RWPE2 (cell line): Measurements from ENCODE around the gene KLHL29.

Source experiments
- ATAC-seq: fragments of 200-7000 bp; cut with Tn5 transposase; 3 replicates; pipeline ENCODE4 v1.9.1; 2021; ENCODE audit warnings: low read depth
- DNase-seq: peaks from one replicate; pipeline ENCODE4 v3.0.0-alpha.2; 2020; ENCODE audit warnings: low spot score
- H3K27ac ChIP-seq: fragments of 450-650 bp; 2 replicates; pipeline ENCODE4 v1.5.1; 2017; ENCODE audit warnings: mild to moderate bottlenecking; ENCODE audit not compliant: poor library complexity, severe bottlenecking
- H3K27me3 ChIP-seq: fragments of 250-450 bp; sonication (Bioruptor Pico); 2 replicates; pipeline ENCODE4 v1.5.1; 2021; ENCODE audit warnings: mild to moderate bottlenecking, moderate library complexity; ENCODE audit not compliant: insufficient read depth, poor library complexity, severe bottlenecking
- H3K36me3 ChIP-seq: fragments of 250-450 bp; sonication (Bioruptor Pico); 2 replicates; pipeline ENCODE4 v1.5.1; 2020; ENCODE audit warnings: low read depth, mild to moderate bottlenecking, moderate library complexity
- H3K4me1 ChIP-seq: fragments of 250-450 bp; sonication (Bioruptor Pico); 2 replicates; pipeline ENCODE4 v1.5.1; 2021; ENCODE audit warnings: mild to moderate bottlenecking, moderate library complexity; ENCODE audit not compliant: insufficient read depth, poor library complexity, severe bottlenecking
- H3K4me3 ChIP-seq: fragments of 250-450 bp; sonication (Bioruptor Pico); 2 replicates; pipeline ENCODE4 v1.5.1; 2021; ENCODE audit warnings: mild to moderate bottlenecking, moderate library complexity; ENCODE audit not compliant: severe bottlenecking
- H3K9me3 ChIP-seq: fragments of 250-450 bp; sonication (Bioruptor Pico); 2 replicates; pipeline ENCODE4 v1.5.1; 2021; ENCODE audit warnings: mild to moderate bottlenecking, moderate library complexity; ENCODE audit not compliant: severe bottlenecking
- CTCF ChIP-seq: fragments of 450-650 bp; IDR thresholded peaks from one replicate; pipeline ENCODE4 v1.5.1; 2017; ENCODE audit warnings: mild to moderate bottlenecking, moderate library complexity; ENCODE audit not compliant: poor library complexity, severe bottlenecking

KLHL29 gene

GRCh38 chr2:23366720-23367119, 18.3 kb upstream of the KLHL29 start:
- no peak for ATAC-seq
- no peak for TF ChIP-seq CTCF
- Histone ChIP-seq H3K4me3 (no peak overlapping the region), H3K4me1 (peaks cover 12% of the 10 kb centered on the region), H3K27me3 (no peaks in the 10 kb centered on the region), H3K36me3 (no peaks in the 10 kb centered on the region), H3K27ac (no peak overlapping the region), H3K9me3 (no peaks in the 10 kb centered on the region)
- DNase-seq, result no peak

DNA sequence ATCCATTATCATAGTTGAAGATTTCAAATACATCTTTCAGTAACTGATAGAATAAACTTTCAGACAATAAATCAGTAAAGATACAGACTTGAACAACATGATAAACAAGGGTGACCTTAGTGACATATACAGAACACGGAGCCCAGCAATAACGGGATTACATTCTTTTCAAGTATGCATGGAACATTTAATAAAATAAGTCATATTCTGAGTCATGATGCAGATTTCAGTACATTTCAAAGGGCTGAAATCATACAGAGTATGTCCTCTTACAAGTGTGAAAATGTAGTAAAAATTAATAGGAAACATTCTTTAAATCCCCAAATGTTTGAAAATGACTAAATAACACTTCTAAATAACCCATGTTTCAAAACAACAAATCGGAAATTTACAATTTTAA, 17.2 kb upstream of the KLHL29 start:
- H3K4me3 ChIP-seq, result no peak overlapping the region
- DNase-seq (no peak), ATAC-seq (peak; percentile 86)
- no peaks in the 10 kb centered on the region for H3K36me3 ChIP-seq
- peak overlapping the region; percentile 15 for H3K27ac ChIP-seq
- TF ChIP-seq CTCF, result no peak
- H3K9me3 ChIP-seq, result no peaks in the 10 kb centered on the region
- H3K4me1 ChIP-seq, result peaks cover 12% of the 10 kb centered on the region
- no peaks in the 10 kb centered on the region for H3K27me3 ChIP-seq

- no peaks in the 10 kb centered on the region for H3K27me3 ChIP-seq
- no peaks in the 10 kb centered on the region for H3K36me3 ChIP-seq
- H3K9me3 ChIP-seq, result no peaks in the 10 kb centered on the region
- TF ChIP-seq CTCF, result no peak
- H3K4me1 ChIP-seq, result peaks cover 11% of the 10 kb centered on the region
- H3K27ac ChIP-seq, result no peak overlapping the region
- no peak for ATAC-seq
- no peak overlapping the region for H3K4me3 ChIP-seq
- no peak for DNase-seq
These were observed 11.3 kb upstream of the KLHL29 start for GRCh38 chr2:23373666-23374065.

DNA sequence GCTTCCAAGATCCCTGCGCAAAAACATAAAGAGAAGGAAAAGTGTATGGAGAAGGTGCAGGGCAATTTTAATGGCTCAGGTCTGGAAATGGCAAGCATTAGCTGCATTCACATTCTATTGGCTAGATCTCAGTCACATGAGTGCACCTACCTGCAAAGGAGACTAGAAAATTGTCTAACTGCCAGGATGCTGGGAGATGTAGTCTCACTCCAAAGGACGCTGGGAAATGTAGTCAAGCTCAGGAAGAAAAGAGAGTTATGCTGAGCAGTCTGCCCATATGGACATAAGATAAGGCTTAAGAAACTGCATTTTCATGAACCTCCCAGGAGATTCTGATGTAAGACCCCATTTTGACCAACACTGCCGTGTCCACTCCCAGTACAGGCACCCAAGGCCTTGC, 9.5 kb upstream of the KLHL29 start:
- H3K9me3 ChIP-seq, result no peaks in the 10 kb centered on the region
- ATAC-seq (peak; percentile 74), DNase-seq (no peak)
- no peak overlapping the region for H3K4me3 ChIP-seq
- peaks cover 18% of the 10 kb centered on the region for H3K4me1 ChIP-seq
- H3K27me3 ChIP-seq, result no peaks in the 10 kb centered on the region
- H3K36me3 ChIP-seq, result no peaks in the 10 kb centered on the region
- H3K27ac ChIP-seq, result no peak overlapping the region
- no peak for TF ChIP-seq CTCF

GRCh38 chr2:23376075-23376474, 8.9 kb upstream of the KLHL29 start:
- no peak for DNase-seq
- no peak overlapping the region for H3K4me3 ChIP-seq

More at GRCh38 chr2:23376075-23376474, 8.9 kb upstream of the KLHL29 start:
- ATAC-seq, result no peak
- no peak for TF ChIP-seq CTCF
- no peaks in the 10 kb centered on the region for H3K27me3 ChIP-seq
- peaks cover 23% of the 10 kb centered on the region for H3K4me1 ChIP-seq
- no peaks in the 10 kb centered on the region for H3K9me3 ChIP-seq
- H3K27ac ChIP-seq, result no peak overlapping the region
- H3K36me3 ChIP-seq, result no peaks in the 10 kb centered on the region
